ENCODE data around the gene FCHSD1.

Gene FCHSD1
- long read RNA-seq, partial matches to known transcripts = 0 of 5 reads
- long read RNA-seq, other reads (novel, unspliced or antisense) = 5 of 5 reads

DNA sequence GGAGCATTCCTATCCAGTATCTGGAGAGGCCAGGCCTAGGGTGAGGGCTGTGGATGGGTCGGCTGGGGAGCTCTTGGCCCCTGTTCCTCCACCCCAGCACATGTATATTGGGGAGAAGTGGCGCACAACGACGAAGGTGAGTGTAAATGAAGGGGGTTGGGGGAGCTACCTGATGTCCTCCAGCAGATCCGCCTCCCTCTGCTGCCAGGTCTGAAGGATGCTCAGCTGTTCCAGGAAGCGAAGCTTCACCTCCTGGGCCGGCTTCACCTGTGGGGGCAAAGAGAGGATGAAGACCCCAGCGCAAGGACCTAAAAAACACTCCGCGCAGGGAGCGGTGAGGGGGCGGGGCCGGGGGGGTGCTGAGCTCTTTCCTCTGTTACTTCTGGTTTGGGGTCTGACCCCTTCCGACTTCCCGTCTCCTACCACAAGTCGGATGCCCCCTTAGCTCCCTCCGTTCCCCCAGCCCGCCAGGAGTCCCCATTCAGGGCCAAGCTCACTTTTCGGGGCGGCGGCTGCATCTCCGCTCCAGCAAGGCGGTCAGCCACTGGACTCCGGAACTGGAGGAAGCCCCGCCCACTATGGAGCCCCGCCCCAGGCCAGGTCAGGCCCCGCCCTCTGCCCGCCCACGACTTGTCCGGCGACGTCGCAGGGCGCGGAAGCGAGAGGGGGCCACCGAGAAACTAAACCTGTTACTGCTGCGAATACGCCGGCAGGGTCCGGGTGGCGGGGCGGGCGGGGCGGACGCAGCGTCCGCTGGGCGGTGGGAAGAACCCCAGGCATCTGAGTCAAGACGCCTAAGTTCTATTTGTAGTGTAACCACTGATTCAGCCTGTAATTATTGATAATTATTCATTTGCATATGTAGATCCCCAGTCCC lies at the start of gene FCHSD1:
Gene FCHSD1, minus strand, starts transcription at position 568 of the 877 bp plus-strand sequence. Its CDS starts 50 bp downstream, at position 518.
- Histone ChIP-seq H3K27ac (replicated peaks) (peak within 1 kb of the TSS; percentile 41), H3K27me3 (ENCODE audit: insufficient read depth, poor library complexity, severe bottlenecking) (no peaks in the 10 kb centered on the region), H3K4me3 (replicated peaks; ENCODE audit: insufficient read depth, low read length) (peak within 1 kb of the TSS; percentile 65)
- TF ChIP-seq GABPA (IDR thresholded peaks at IDR 0.05; ENCODE audit: low read depth) = no peak
- TF ChIP-seq SPI1 (IDR thresholded peaks at IDR 0.05; ENCODE audit: borderline replicate concordance, low read depth) = 0 out of 2 replicates have a peak, but pooled peaks have one; percentile 10
- peak; percentile 78 to 81 for DNase-seq (ENCODE audit: low read depth in 1 of 2, low spot score in 1 of 2)

GRCh38 chr5:141697586-141697985 lies 46.4 kb upstream of the FCHSD1 start:
- Histone ChIP-seq H3K27ac (replicated peaks) (no peak overlapping the region), H3K27me3 (ENCODE audit: insufficient read depth, poor library complexity, severe bottlenecking) (peaks cover 17% of the 10 kb centered on the region), H3K4me3 (replicated peaks; ENCODE audit: insufficient read depth, low read length) (no peak overlapping the region)
- no peak for DNase-seq (ENCODE audit: low read depth in 1 of 2, low spot score in 1 of 2)
- TF ChIP-seq, protein P1, sequence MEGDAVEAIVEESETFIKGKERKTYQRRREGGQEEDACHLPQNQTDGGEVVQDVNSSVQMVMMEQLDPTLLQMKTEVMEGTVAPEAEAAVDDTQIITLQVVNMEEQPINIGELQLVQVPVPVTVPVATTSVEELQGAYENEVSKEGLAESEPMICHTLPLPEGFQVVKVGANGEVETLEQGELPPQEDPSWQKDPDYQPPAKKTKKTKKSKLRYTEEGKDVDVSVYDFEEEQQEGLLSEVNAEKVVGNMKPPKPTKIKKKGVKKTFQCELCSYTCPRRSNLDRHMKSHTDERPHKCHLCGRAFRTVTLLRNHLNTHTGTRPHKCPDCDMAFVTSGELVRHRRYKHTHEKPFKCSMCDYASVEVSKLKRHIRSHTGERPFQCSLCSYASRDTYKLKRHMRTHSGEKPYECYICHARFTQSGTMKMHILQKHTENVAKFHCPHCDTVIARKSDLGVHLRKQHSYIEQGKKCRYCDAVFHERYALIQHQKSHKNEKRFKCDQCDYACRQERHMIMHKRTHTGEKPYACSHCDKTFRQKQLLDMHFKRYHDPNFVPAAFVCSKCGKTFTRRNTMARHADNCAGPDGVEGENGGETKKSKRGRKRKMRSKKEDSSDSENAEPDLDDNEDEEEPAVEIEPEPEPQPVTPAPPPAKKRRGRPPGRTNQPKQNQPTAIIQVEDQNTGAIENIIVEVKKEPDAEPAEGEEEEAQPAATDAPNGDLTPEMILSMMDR (IDR thresholded peaks at IDR 0.05; ENCODE audit: insufficient read depth, low read length) = no peak
- TF ChIP-seq POLR2AphosphoS5 (IDR thresholded peaks at IDR 0.05; ENCODE audit: low read depth) = no peak
- no peak for TF ChIP-seq GABPA (IDR thresholded peaks at IDR 0.05; ENCODE audit: low read depth)
- TF ChIP-seq, protein P2, sequence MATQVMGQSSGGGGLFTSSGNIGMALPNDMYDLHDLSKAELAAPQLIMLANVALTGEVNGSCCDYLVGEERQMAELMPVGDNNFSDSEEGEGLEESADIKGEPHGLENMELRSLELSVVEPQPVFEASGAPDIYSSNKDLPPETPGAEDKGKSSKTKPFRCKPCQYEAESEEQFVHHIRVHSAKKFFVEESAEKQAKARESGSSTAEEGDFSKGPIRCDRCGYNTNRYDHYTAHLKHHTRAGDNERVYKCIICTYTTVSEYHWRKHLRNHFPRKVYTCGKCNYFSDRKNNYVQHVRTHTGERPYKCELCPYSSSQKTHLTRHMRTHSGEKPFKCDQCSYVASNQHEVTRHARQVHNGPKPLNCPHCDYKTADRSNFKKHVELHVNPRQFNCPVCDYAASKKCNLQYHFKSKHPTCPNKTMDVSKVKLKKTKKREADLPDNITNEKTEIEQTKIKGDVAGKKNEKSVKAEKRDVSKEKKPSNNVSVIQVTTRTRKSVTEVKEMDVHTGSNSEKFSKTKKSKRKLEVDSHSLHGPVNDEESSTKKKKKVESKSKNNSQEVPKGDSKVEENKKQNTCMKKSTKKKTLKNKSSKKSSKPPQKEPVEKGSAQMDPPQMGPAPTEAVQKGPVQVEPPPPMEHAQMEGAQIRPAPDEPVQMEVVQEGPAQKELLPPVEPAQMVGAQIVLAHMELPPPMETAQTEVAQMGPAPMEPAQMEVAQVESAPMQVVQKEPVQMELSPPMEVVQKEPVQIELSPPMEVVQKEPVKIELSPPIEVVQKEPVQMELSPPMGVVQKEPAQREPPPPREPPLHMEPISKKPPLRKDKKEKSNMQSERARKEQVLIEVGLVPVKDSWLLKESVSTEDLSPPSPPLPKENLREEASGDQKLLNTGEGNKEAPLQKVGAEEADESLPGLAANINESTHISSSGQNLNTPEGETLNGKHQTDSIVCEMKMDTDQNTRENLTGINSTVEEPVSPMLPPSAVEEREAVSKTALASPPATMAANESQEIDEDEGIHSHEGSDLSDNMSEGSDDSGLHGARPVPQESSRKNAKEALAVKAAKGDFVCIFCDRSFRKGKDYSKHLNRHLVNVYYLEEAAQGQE (IDR thresholded peaks at IDR 0.05; ENCODE audit: insufficient replicate concordance, low read depth) = no peak

DNA sequence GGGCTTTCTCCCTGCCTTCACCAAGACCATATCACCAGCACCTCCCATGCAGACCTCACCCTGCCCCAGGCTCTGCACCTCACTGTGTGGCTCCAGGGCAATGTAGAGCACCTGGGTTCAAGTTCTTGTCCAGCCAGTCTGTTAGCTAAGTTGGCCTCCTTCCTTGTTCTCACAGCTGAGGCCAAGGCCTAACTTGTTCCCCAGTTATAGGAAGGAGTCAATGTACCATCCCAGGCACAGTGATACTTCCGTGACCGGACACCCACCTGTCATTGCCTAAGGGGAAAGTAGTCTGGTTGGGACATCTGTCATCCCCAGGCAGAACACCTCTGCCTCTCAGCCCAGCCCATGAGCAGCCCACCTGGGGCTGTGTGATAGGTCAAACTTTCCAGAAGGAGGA lies 45.2 kb upstream of the FCHSD1 start:
- Histone ChIP-seq H3K27ac (replicated peaks) (no peak overlapping the region), H3K27me3 (ENCODE audit: insufficient read depth, poor library complexity, severe bottlenecking) (peaks cover 9% of the 10 kb centered on the region), H3K4me3 (replicated peaks; ENCODE audit: insufficient read depth, low read length) (no peak overlapping the region)
- no peak for DNase-seq (ENCODE audit: low read depth in 1 of 2, low spot score in 1 of 2)
- TF ChIP-seq, protein P2 (IDR thresholded peaks at IDR 0.05; ENCODE audit: insufficient replicate concordance, low read depth) = no peak
- TF ChIP-seq, protein P1 (IDR thresholded peaks at IDR 0.05; ENCODE audit: insufficient read depth, low read length) = no peak
- TF ChIP-seq SPI1 (IDR thresholded peaks at IDR 0.05; ENCODE audit: borderline replicate concordance, low read depth) (no peak), GABPA (IDR thresholded peaks at IDR 0.05; ENCODE audit: low read depth) (no peak), POLR2AphosphoS5 (IDR thresholded peaks at IDR 0.05; ENCODE audit: low read depth) (no peak)

DNA sequence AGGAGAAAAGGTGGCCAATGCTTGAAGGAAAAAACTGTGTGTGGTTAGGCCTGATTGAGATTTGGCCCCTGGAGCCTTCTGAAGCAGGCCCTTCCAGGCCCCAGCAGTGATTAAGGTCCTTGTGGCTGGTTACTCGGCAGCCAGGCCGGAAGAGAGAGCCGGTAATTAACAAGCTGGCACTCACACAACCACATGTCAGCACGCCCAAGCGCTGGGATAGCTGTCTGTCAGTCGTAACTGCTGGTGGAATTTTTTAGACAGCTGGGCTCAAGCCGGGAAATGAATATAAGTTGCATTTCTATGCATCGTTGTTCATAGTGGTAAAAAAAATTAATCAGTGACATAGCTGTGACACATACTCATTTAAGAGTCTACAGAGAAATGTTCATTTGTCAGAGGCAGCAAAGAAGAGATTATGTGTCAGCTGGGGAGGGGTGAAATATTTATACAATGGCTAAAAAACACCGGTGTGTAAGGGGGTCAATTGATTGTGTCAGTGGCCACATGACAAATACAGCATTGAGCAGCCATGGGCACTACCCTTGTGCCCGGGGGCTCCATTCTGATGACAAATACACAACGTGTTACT lies 44.5 kb upstream of the FCHSD1 start:
- DNase-seq (ENCODE audit: low read depth in 1 of 2, low spot score in 1 of 2) = no peak
- no peak overlapping the region for H3K4me3 ChIP-seq (replicated peaks; ENCODE audit: insufficient read depth, low read length)
- no peak overlapping the region for H3K27ac ChIP-seq (replicated peaks)
- H3K27me3 ChIP-seq (ENCODE audit: insufficient read depth, poor library complexity, severe bottlenecking) = peaks cover 7% of the 10 kb centered on the region
- no peak for TF ChIP-seq POLR2AphosphoS5 (IDR thresholded peaks at IDR 0.05; ENCODE audit: low read depth)
- no peak for TF ChIP-seq GABPA (IDR thresholded peaks at IDR 0.05; ENCODE audit: low read depth)
- no peak for TF ChIP-seq SPI1 (IDR thresholded peaks at IDR 0.05; ENCODE audit: borderline replicate concordance, low read depth)
- TF ChIP-seq, protein P2 (IDR thresholded peaks at IDR 0.05; ENCODE audit: insufficient replicate concordance, low read depth) = no peak
- TF ChIP-seq, protein P1 (IDR thresholded peaks at IDR 0.05; ENCODE audit: insufficient read depth, low read length) = no peak
